IMR-90 (cell line): ENCODE measurements around the gene ARHGEF1. TPM values are rescaled to one million over a fixed set of nuclear protein-coding genes. Genes with fewer than 3 reads are reported as not detected.

Experiments used
- ATAC-seq: fragments of 200-7000 bp; cut with Tn5 transposase; 2 replicates; pipeline ENCODE4 v1.9.1; 2020; ENCODE audit warnings: low read depth, mild to moderate bottlenecking, moderate library complexity
- Bru-seq: library from RNA; stranded (reverse); fragments of 400-500 nt; gene quantifications from one replicate; lab custom pipeline; 2021; lab: Mats Ljungman, UMichigan
- BruChase-seq, 2 experiments: library from RNA; stranded (reverse); fragments of 400-500 nt; gene quantifications; one replicate each; lab custom pipeline; 2021; lab: Mats Ljungman, UMichigan
- BruUV-seq: library from RNA; stranded (reverse); fragments of 400-500 nt; replicated peaks from 2 replicates; lab custom pipeline; 2021; lab: Mats Ljungman, UMichigan
- CTCF ChIA-PET: fragments of 300-600 bp; formaldehyde crosslinking; extraction: SDS; loops from one replicate; lab custom pipeline; 2021; ENCODE audit warnings: antibody characterized with exemption; lab: Yijun Ruan, JAX
- POLR2A ChIA-PET: fragments of 300-600 bp; sonication (Branson Sonifier 250); formaldehyde crosslinking; loops from one replicate; lab custom pipeline; 2022; ENCODE audit warnings: antibody characterized with exemption; ENCODE audit not compliant: unreplicated experiment; lab: Charles Lee
- DNase-seq: peaks from one replicate; pipeline ENCODE4 v3.0.0; 2013
- H2AFZ ChIP-seq: replicated peaks from 2 replicates; pipeline ENCODE3; 2013; ENCODE audit warnings: low read length, mild to moderate bottlenecking; ENCODE audit not compliant: poor library complexity
- H2AK5ac ChIP-seq: 2 replicates; pipeline ENCODE4 v1.6.1; 2013; ENCODE audit warnings: low read depth, low read length, inconsistent platforms
- H2AK9ac ChIP-seq: replicated peaks from 2 replicates; pipeline ENCODE3; 2013; ENCODE audit warnings: mild to moderate bottlenecking, low read depth, low read length, moderate library complexity; ENCODE audit not compliant: poor library complexity
- H2BK120ac ChIP-seq: 2 replicates; pipeline ENCODE4 v1.6.1; 2013; ENCODE audit warnings: low read depth, low read length, inconsistent platforms
- H2BK15ac ChIP-seq: 3 replicates; pipeline ENCODE4 v1.6.1; 2013; ENCODE audit warnings: low read depth, low read length, inconsistent platforms
- H2BK20ac ChIP-seq: 2 replicates; pipeline ENCODE4 v1.6.1; 2013; ENCODE audit warnings: low read depth, mild to moderate bottlenecking, inconsistent platforms, low read length, moderate library complexity
- H2BK5ac ChIP-seq: 2 replicates; pipeline ENCODE4 v1.6.1; 2013; ENCODE audit warnings: mild to moderate bottlenecking, low read depth, low read length, inconsistent platforms; ENCODE audit not compliant: poor library complexity, severe bottlenecking
- H3K14ac ChIP-seq: replicated peaks from 2 replicates; pipeline ENCODE4 v1.6.1; 2013; ENCODE audit warnings: low read depth, low read length, inconsistent platforms
- H3K18ac ChIP-seq: 2 replicates; pipeline ENCODE4 v1.6.1; 2013; ENCODE audit warnings: low read depth, low read length, control low read depth
- H3K23ac ChIP-seq: 2 replicates; pipeline ENCODE4 v1.6.1; 2013; ENCODE audit warnings: low read depth, low read length, inconsistent platforms
- H3K27ac ChIP-seq: 2 replicates; pipeline ENCODE4 v1.5.1; 2013; ENCODE audit warnings: mild to moderate bottlenecking, control low read depth, low read length; ENCODE audit not compliant: insufficient read depth
- H3K27me3 ChIP-seq: 2 replicates; pipeline ENCODE4 v1.6.1; 2013; ENCODE audit warnings: low read length; ENCODE audit not compliant: control insufficient read depth, insufficient read depth
- H3K36me3 ChIP-seq: 2 replicates; pipeline ENCODE4 v1.6.1; 2013; ENCODE audit warnings: low read length, mixed read lengths; ENCODE audit not compliant: control insufficient read depth, insufficient read depth
- H3K4ac ChIP-seq: 2 replicates; pipeline ENCODE4 v1.6.1; 2013; ENCODE audit warnings: low read depth, low read length, inconsistent platforms
- H3K4me1 ChIP-seq: 2 replicates; pipeline ENCODE4 v1.6.1; 2013; ENCODE audit warnings: low read length, mixed read lengths; ENCODE audit not compliant: control insufficient read depth, insufficient read depth
- H3K4me2 ChIP-seq: 2 replicates; pipeline ENCODE4 v1.6.1; 2013; ENCODE audit warnings: low read depth, mild to moderate bottlenecking, control low read depth, low read length, moderate library complexity
- H3K4me3 ChIP-seq: 2 replicates; pipeline ENCODE4 v1.5.1; 2013; ENCODE audit warnings: low read depth, mild to moderate bottlenecking, control low read depth, low read length, moderate library complexity; ENCODE audit not compliant: insufficient read depth
- H3K56ac ChIP-seq: 2 replicates; pipeline ENCODE4 v1.6.1; 2013; ENCODE audit warnings: low read length, inconsistent platforms; ENCODE audit not compliant: insufficient read depth; ENCODE audit errors: extremely low read depth
- H3K79me1 ChIP-seq, 2 experiments: 2 replicates each; pipeline ENCODE4 v1.6.1; 2013; ENCODE audit warnings: low read length in 2 of 2, inconsistent platforms in 1 of 2, low read depth in 1 of 2
- H3K9ac ChIP-seq: 2 replicates; pipeline ENCODE4 v1.6.1; 2013; ENCODE audit warnings: low read depth, low read length, control low read depth
- H3K9me1 ChIP-seq: 2 replicates; pipeline ENCODE4 v1.6.1; 2013; ENCODE audit warnings: low read length, inconsistent platforms; ENCODE audit not compliant: insufficient read depth
- H3K9me3 ChIP-seq: 2 replicates; pipeline ENCODE4 v1.6.1; 2013; ENCODE audit warnings: low read length; ENCODE audit not compliant: control insufficient read depth, insufficient read depth
- H4K20me1 ChIP-seq: 2 replicates; pipeline ENCODE4 v1.6.1; 2013; ENCODE audit warnings: low read length, inconsistent platforms; ENCODE audit not compliant: insufficient read depth
- H4K5ac ChIP-seq: 2 replicates; pipeline ENCODE4 v1.6.1; 2013; ENCODE audit warnings: mild to moderate bottlenecking, low read depth, low read length, control low read depth
- H4K8ac ChIP-seq, 2 experiments: 2 replicates each; pipeline ENCODE4 v1.6.1; 2013; ENCODE audit warnings: low read depth in 2 of 2, low read length in 2 of 2, control low read depth in 1 of 2, inconsistent platforms in 1 of 2
- H4K91ac ChIP-seq: 2 replicates; pipeline ENCODE4 v1.6.1; 2013; ENCODE audit warnings: low read depth, low read length, inconsistent platforms; ENCODE audit not compliant: insufficient read depth
- MAZ ChIP-seq: IDR thresholded peaks from 2 replicates; pipeline ENCODE4 v1.6.1; 2012; ENCODE audit warnings: low read depth, mild to moderate bottlenecking, low read length, improper control_type of control experiment, moderate library complexity, borderline replicate concordance
- SMC3 ChIP-seq: fragments of 150-350 bp; IDR thresholded peaks from 2 replicates; pipeline ENCODE4 v1.6.1; 2016; ENCODE audit warnings: low read depth, mild to moderate bottlenecking, antibody characterized with exemption, low read length, moderate library complexity
- WGBS, 2 experiments: methylation state at CpG; one replicate each; pipeline versions ENCODE4 v1.1.5 to v1.1.7; 2013; ENCODE audit warnings: missing lambda C conversion rate in 2 of 2; ENCODE audit not compliant: insufficient read length in 1 of 2; ENCODE audit errors: extremely low coverage in 2 of 2; 5-methylcytosine and 5-hydroxymethylcytosine counted together
- dilution Hi-C: fragments of 300-500 bp; cut with HindIII; formaldehyde crosslinking; loops from one replicate; pipeline ENCODE4 v1.14.3; 2018; ENCODE audit warnings: low sequenced_read_pairs; ENCODE audit not compliant: unreplicated experiment
- in situ Hi-C: fragments of 300-500 bp; cut with MboI; formaldehyde crosslinking; loops from 3 replicates; pipeline ENCODE4 v1.14.3; 2019; ENCODE audit warnings: low sequenced_read_pairs, inconsistent platforms, mixed read lengths
- intact Hi-C: fragments of 100-400 bp; cut with micrococcal nuclease; formaldehyde crosslinking; loops from 2 replicates; pipeline ENCODE4 v1.10.0; 2022
- long read RNA-seq: library from polyadenylated mRNA; unstranded; transcript quantifications from one replicate; pipeline ENCODE4 v2.0.0, GENCODE V29; 2021; ENCODE audit not compliant: unreplicated experiment
- polyA plus RNA-seq, 3 experiments: library from polyadenylated mRNA; depleted of rRNA; stranded (reverse); fragments of >200 nt; gene quantifications; 2 replicates each; pipeline ENCODE4 v1.2.3, GENCODE V29; 2012; ENCODE audit warnings: low replicate concordance in 1 of 3
- total RNA-seq: library from RNA; depleted of rRNA; stranded (reverse); fragments of >200 nt; gene quantifications from 2 replicates; pipeline ENCODE4 v1.2.3, GENCODE V29; 2012; rRNA removed

ARHGEF1 gene, protein sequence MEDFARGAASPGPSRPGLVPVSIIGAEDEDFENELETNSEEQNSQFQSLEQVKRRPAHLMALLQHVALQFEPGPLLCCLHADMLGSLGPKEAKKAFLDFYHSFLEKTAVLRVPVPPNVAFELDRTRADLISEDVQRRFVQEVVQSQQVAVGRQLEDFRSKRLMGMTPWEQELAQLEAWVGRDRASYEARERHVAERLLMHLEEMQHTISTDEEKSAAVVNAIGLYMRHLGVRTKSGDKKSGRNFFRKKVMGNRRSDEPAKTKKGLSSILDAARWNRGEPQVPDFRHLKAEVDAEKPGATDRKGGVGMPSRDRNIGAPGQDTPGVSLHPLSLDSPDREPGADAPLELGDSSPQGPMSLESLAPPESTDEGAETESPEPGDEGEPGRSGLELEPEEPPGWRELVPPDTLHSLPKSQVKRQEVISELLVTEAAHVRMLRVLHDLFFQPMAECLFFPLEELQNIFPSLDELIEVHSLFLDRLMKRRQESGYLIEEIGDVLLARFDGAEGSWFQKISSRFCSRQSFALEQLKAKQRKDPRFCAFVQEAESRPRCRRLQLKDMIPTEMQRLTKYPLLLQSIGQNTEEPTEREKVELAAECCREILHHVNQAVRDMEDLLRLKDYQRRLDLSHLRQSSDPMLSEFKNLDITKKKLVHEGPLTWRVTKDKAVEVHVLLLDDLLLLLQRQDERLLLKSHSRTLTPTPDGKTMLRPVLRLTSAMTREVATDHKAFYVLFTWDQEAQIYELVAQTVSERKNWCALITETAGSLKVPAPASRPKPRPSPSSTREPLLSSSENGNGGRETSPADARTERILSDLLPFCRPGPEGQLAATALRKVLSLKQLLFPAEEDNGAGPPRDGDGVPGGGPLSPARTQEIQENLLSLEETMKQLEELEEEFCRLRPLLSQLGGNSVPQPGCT
- 11.5 and 12.5 TPM in 2 replicates for total RNA-seq
- 47.1 and 51.2 TPM in 2 replicates for polyA plus RNA-seq (2012; rRNA removed)
- 42.5 and 58.8 TPM in 2 replicates for polyA plus RNA-seq (2012; cell fraction: cytosol; rRNA removed)
- polyA plus RNA-seq (2012; cell fraction: nucleus; rRNA removed; ENCODE audit: low replicate concordance): 228 and 380 TPM in 2 replicates
- percentile 71 among the genes with signal in this experiment for Bru-seq, nascent RNA
- BruChase-seq, experiment 1, labeled RNA remaining after a 6-hour chase: percentile 87 among the genes with signal in this experiment
- BruChase-seq, experiment 2, labeled RNA remaining after a 2-hour chase: percentile 81 among the genes with signal in this experiment
- long read RNA-seq, transcript ARHGEF1-203 (29 exons, 3,243 nt): major isoform, 22 of 73 reads
- long read RNA-seq, partial matches to known transcripts: 24 of 73 reads
- long read RNA-seq, other reads (novel, unspliced or antisense): 19 of 73 reads

DNA sequence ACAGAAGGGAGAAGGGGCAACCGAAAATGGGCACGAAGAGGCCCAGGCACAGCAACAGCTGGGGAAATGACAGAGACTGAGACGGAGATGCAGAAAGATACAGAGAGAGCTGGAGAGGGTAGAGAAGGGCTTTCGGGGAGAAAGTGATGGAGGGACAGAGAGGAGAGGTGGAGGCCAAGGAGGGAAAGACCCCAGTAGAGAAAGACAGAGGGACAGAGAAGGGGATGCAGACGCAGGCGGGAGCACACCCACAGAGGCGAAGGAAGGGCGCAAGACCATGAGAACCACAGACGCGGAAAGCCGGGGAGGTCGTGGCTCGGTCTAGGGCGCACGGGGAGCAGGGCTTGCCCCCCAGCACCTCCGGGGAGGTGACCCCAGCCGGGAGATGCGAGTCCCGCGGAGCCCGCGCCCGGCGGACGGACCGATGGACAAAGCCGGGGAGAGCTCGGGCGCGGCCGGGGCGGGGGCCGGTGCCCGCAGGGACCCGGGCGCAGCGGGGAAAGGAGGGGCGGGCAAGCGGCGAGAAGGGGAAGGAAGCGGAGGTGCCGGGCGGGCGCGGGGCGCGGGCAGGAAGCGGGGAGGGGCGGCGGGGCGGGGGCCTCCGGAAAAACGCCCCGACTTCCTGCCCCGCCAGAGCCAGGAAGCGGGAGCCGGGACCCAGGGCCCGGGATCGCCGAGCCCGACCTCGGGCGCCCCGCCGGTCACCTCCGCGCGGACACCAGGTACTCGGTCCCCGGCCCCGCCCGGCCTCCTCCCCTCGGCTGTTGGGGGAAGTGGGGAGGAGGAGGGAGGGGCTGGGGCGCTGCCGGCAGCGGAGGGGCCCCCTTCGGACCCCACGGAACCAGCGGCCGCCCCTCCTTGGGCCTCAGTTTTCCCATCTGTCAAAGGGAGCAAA, at the start of gene ARHGEF1:
TSS of gene ARHGEF1 (plus strand) at position 617 of the 895 bp plus-strand sequence. CDS start 4,899 bp downstream, outside the sequence.
- no peak for TF ChIP-seq SMC3
- TF ChIP-seq MAZ: peak; percentile 11; the same call in 1 of the 2 replicates
- in situ Hi-C loops (loop anchor here (5.0 kb wide), 1 partner anchor 64 kb away; no protein-coding TSS in a partner anchor), intact Hi-C loops (loop anchor here (5.0 to 10.0 kb wide), 2 partner anchors 49 to 152 kb away; no protein-coding TSS in a partner anchor), dilution Hi-C loops (no loop called here)
- H4K5ac ChIP-seq: peak within 1 kb of the TSS; percentile 86
- no peaks in the 10 kb centered on the region for H3K9me3 ChIP-seq
- no TSS peak for BruUV-seq
- peak within 1 kb of the TSS; percentile 94 for H3K4me2 ChIP-seq
- peak; percentile 10 for ATAC-seq
- H2BK5ac ChIP-seq: no peak within 1 kb of the TSS
- H3K4me3 ChIP-seq: peak within 1 kb of the TSS; percentile 92
- peaks cover 7% of the 10 kb centered on the region; the same call in 1 of the 2 replicates for H3K27me3 ChIP-seq
- peak within 1 kb of the TSS; percentile 94 to 98 for H4K8ac ChIP-seq
- peak within 1 kb of the TSS; percentile 55 for H3K18ac ChIP-seq
- H2BK15ac ChIP-seq: no peak within 1 kb of the TSS; the same call in 2 of the 3 replicates
- peak within 1 kb of the TSS; percentile 59 for H3K27ac ChIP-seq
- POLR2A ChIA-PET: no interaction called here
- peak within 1 kb of the TSS; percentile 47; the same call in 1 of the 2 replicates for H2BK120ac ChIP-seq
- H3K4ac ChIP-seq: peak within 1 kb of the TSS; percentile 91
- H3K56ac ChIP-seq: peak within 1 kb of the TSS; percentile 83
- 5% methylated on average over 40 of the region's 80 CpGs; no CpG with 5 or more reads in 1 of the 2 experiments for WGBS, 2 experiments
- peak within 1 kb of the TSS; percentile 99 for H2AK9ac ChIP-seq
- H3K14ac ChIP-seq: peak within 1 kb of the TSS; percentile 78
- H2AK5ac ChIP-seq: peak within 1 kb of the TSS; percentile 94
- peaks cover 18% of the 10 kb centered on the region; the same call in 1 of the 2 replicates for H4K20me1 ChIP-seq
- H3K36me3 ChIP-seq: no peaks in the 10 kb centered on the region
- H3K23ac ChIP-seq: peak within 1 kb of the TSS; percentile 96
- CTCF ChIA-PET: no interaction called here
- H2BK20ac ChIP-seq: no peak within 1 kb of the TSS
- peak within 1 kb of the TSS; percentile 93 for H3K9ac ChIP-seq
- no peak for DNase-seq
- H3K79me1 ChIP-seq: peaks cover 32 to 43% of the 10 kb centered on the region in 2 experiments
- H3K4me1 ChIP-seq: peaks cover 8% of the 10 kb centered on the region
- peak within 1 kb of the TSS; percentile 83 for H4K91ac ChIP-seq
- peak within 1 kb of the TSS; percentile 94 for H2AFZ ChIP-seq
- H3K9me1 ChIP-seq: peaks cover 14% of the 10 kb centered on the region
